NCI-H2081 (cell line): ENCODE measurements around the gene CCDC134.
"Not testable (repeated sequence)": the region's sequence is repeated elsewhere in the genome, so short reads cannot be mapped to it uniquely, and the experiment has no call there.

Experiments
- DNase-seq, 2 experiments: peaks; one replicate each; lab custom pipeline; 2025; lab: John Stamatoyannopoulos, UW

CCDC134 gene

GRCh38 chr22:41844513-41844912 lies 44.0 kb downstream of the CCDC134 start:
- no peak for DNase-seq

GRCh38 chr22:41845380-41846267 lies 45.1 kb downstream of the CCDC134 start:
- no peak for DNase-seq

DNA sequence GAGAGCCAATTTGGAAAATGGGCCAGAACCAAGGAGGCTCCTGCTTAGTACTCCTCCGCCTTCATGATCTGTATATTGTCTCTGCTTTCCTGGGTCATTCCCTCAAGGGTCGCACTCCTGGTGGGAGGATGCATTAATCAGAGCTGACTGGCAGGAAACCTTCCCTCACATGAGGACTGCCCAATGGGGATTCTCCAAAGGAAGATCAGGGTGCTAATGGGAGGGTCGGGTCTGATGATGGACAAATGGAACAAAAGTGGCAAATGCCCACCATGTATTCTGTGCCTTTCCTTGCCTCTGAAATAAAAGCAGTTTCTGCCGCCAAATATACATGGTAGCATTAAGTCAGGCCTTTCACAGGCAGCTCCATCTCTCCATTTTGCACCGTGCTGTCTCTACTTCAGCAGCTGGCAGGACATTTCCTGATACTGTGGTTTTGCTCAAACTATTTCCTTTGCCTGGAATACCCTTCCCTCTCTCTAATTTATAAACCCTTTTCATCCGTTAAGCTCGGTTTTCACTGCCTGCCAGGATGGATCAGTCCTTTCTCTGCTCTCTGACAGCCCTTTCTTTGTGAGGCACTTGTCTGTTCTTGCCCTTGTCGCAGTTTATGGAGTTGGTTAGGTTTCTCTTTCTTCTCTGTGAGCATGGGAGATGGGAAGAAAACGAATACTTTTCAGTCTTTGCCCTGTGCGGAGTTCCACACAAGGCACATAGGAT lies 45.9 kb downstream of the CCDC134 start:
- DNase-seq, result no peak

DNA sequence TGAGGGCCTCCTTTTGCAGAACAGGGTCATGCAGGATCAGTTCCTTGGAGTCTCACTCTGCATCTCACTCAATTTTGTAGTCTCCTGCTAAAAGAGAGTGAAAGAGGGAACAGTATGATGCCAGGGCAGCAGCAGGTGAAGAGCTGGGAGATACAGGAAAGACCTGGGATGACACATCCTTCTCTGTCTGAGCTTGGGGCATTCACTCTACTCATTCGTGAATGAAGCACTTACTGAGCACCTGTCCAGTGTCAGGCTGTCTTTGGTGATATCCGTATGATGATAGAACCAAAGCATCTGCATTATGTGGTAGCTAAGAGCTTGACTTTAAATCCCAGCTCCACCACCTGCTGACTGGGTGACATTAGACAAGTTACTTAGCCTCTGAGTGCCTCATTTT lies 46.8 kb downstream of the CCDC134 start:
- no peak for DNase-seq

DNA sequence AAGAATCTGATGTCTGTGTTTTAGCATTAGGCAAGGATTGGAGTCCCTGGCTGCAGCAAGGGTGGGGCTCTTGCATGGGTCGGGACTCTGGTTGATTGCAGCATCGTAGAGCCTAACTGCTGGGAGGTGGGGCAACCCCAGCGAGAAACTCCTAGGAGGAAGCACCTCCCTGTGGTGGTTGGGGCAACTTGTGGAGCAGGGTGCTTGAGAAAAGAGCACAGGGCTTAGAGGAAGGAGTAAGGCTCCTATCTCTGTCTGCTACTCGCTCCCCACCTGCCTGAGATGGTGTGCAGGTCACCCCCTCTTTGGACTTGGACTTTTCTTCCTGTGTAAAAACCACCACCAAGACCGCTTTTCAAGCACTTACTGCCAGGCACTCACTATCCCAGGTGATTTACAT lies 48.0 kb downstream of the CCDC134 start:
- no peak for DNase-seq

GRCh38 chr22:41856469-41856868 lies 56.0 kb downstream of the CCDC134 start:
- no peak for DNase-seq

DNA sequence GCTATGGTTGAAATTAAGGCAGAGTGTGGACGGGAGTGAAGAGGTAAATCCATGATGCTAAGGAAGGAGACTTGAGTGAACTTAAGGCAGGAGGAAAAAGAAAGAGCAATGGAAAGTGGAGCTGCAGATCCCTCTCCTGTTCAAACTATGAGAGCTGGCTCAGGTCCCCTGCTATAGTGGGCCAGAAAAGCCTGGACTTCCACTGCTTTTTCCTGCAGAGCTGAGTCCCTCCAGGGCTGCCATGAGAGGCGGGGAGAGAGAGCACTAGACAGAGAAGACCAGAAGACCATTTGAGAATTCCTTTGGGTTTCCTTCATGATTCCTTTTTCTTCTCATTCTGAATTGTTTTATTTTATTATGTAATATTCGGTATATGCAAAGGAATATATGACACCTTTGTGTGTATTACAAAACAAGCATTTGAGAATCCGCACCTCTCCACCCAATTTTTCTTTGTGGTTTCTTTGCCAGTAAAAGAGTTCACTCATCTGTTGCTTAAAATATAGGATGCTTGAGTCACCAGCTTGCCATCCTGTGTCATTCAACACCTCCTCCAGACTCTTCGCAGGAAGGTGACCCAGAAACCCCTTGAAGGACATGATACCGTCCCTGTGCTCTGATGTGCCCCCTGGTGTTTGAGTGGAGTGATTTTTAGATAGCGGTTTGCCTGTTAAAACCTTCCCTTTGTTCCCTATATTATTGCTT lies 56.8 kb downstream of the CCDC134 start:
- DNase-seq, result no peak

DNA sequence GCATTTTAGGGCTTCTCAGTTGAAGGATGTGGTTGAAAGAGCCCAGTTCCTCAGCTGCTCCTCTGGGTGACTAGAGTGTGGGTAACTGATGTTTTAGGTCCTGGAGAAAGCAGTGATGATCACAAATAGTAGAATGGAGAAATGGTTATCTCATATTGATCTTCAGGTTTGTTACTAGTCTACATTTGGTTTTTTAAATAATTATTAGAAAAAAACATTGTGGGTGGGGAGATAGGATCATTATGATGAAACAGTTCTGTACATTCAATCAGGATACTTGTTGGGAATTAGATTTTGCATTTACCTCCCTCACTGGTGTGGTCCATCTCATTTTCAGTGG lies 57.4 kb downstream of the CCDC134 start:
- no peak for DNase-seq

- DNase-seq, result no peak
Observed at GRCh38 chr22:41862160-41862529, 61.7 kb downstream of the CCDC134 start.

- DNase-seq, result no peak
Observed at GRCh38 chr22:41862530-41863266, 62.2 kb downstream of the CCDC134 start.

GRCh38 chr22:41863472-41863871 lies 63.0 kb downstream of the CCDC134 start:
- DNase-seq, result no peak

GRCh38 chr22:41868556-41868955 lies 68.1 kb downstream of the CCDC134 start:
- DNase-seq, result no peak

DNA sequence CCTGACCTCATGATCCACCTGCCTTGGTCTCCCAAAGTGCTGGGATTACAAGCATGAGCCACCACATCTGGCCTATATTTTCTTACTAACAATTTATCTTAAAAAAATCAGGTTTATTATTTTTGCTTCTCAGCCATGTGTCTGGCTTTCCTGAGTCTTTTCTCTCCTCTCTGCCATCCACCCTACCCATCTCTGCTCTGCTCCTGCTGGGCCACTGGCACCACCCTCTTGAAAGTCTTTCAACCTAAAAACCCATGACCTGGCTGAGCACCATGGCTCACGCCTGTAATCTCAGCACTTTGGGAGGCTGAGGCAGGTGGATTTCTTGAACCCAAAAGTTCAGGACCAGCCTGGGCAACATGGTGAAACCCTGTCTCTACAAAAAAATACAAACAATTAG lies 69.6 kb downstream of the CCDC134 start:
- not testable (repeated sequence) for DNase-seq

DNA sequence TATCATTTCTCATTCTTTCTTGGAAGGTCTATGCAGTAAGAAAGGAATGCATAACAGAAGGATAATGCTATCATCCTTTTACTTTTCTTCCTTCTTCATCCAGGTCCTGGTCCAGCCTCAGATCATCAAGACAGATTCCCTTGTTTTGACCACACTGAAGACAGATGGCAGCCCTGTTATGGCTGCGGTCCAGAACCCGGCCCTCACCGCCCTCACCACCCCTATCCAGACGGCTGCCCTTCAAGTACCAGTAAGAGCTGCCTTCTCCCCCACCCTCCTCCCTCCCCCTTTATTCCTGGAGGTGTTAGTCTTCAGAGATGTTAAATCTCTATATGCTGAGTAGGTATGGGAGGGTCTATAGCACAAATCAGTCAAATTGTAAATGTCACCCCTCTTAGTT lies 70.3 kb downstream of the CCDC134 start:
- no peak for DNase-seq

GRCh38 chr22:41873391-41873790 lies 72.9 kb downstream of the CCDC134 start:
- no peak for DNase-seq

- DNase-seq, result no peak
Observed at GRCh38 chr22:41874090-41874489, 73.6 kb downstream of the CCDC134 start.

DNA sequence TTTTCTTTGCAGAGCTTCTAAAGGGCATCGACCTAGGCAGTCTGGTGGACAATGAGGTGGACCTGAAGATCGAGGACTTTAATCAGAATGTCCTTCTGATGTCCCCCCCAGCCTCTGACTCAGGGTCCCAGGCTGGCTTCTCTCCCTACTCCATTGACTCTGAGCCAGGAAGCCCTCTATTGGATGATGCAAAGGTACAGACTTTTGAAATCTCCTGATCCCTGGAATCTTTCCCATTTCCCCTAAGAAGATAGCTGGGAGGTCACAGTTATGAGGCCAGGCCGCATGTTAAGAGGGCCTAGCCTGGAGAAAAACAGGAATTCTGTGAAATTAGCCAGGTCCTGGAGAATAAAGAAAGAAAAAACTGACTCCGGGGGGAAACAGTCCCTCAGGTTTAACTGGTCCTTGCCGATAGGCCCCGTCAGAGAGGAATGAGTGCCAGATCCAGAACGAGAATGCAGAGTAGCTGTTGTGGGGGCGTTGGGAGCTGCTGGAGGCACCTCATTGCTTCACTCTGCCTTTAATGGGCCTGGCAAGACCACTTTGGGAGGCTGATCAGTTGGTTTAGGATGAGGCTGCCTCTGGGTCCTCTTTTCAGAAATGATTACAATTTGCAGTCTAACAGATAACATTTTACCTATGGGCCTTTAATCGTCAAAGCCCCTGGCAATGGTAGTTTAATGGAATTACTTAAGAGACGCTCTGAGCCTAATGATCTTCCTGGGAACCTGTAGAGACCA lies 75.2 kb downstream of the CCDC134 start:
- DNase-seq, result no peak
